GM21360 (cell line): ENCODE data around the gene ADCY10.

Experiments
- ATAC-seq: cut with Tn5 transposase; IDR thresholded peaks from one replicate; pipeline ENCODE4 v1.9.1; 2021; ENCODE audit warnings: mild to moderate bottlenecking, moderate library complexity; ENCODE audit not compliant: unreplicated experiment

Gene ADCY10

GRCh38 chr1:167784876-167785550 lies 128.9 kb downstream of the ADCY10 start:
- ATAC-seq = no peak

- no peak for ATAC-seq
Observed at GRCh38 chr1:167782946-167783345, 131.0 kb downstream of the ADCY10 start.

GRCh38 chr1:167781558-167781957 lies 132.4 kb downstream of the ADCY10 start:
- ATAC-seq = no peak

GRCh38 chr1:167777269-167777650 lies 136.7 kb downstream of the ADCY10 start:
- ATAC-seq = no peak

- no peak for ATAC-seq
Observed at GRCh38 chr1:167776616-167777268, 137.2 kb downstream of the ADCY10 start.

GRCh38 chr1:167776151-167776550 lies 137.8 kb downstream of the ADCY10 start:
- ATAC-seq = no peak

GRCh38 chr1:167775178-167775577 lies 138.8 kb downstream of the ADCY10 start:
- ATAC-seq = no peak

DNA sequence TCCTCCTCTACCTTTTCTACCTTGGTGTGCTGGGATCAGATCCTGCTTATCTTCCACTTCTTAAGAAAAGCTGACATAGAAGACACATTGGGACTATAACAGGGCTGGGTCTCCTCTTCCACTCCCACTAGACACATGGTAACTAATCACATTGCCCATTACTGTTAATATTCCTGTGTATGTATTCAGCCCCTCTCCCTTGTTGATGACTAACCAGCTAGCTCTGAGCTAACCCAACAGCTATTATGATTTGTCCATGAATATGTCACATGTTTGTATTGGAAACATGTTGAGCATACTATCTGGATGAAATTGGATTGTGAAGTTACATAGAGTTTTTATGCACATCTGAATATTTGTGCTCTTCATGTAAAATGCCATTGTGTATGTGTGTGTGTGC lies 139.2 kb downstream of the ADCY10 start:
- ATAC-seq = no peak

- no peak for ATAC-seq
Observed at GRCh38 chr1:167773516-167773915, 140.4 kb downstream of the ADCY10 start.

GRCh38 chr1:167772436-167772835 lies 141.5 kb downstream of the ADCY10 start:
- ATAC-seq = no peak

DNA sequence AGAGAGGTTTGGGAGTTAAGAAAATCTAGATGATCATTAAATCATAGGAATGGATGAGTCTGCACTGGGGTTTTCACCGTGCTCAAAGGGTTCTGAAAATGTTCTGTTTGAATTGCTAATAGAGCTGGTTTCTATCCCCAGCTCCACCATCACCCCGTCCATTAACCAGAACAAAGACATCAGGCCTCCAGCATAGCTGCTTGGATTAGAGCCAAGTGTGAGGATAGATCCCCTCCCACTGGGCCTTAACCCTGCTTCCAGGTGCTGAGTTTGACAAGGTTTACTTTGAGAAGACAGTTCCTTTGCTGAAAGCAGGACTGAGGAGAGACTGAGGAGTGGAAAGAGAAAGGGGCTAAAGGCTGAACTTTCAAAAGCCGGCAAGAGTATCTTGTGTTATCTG lies 143.8 kb downstream of the ADCY10 start:
- no peak for ATAC-seq

- ATAC-seq = no peak
Observed at GRCh38 chr1:167767761-167768160, 146.2 kb downstream of the ADCY10 start.

DNA sequence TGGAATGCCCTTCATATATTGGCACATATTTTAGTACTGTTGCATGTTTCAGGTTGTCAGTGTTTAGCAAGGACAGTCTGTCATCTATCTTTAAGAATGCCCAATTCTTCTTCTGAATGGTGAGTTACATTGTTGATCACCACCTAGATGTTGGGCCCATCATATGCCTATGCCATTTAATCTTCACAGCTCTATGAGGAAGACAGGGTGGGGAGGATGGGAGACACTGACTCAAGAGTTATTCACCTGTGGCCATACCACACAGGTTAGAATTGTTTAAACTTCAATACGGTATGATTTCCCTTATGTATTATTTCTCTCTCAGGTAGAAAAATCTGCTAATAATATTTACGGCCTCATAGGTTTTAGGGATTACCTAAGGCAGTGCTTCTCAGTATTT lies 147.4 kb downstream of the ADCY10 start:
- ATAC-seq = no peak

DNA sequence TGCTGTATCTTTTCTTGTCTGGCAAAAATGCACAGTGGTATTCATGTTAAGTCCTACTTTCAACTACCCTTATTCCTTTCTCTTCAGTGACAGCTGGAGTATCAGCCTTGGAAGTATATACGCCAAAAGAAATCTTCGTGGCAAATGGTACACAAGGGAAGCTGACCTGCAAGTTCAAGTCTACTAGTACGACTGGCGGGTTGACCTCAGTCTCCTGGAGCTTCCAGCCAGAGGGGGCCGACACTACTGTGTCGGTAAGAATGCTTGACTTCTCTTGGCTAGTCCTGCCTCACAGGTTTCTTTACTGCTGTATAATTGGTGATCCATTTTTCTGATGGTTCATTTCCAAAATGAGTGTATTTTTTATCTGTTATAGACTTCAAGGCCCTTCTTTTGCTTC lies 148.4 kb downstream of the ADCY10 start:
- no peak for ATAC-seq

GRCh38 chr1:167764458-167765330 lies 149.2 kb downstream of the ADCY10 start:
- no peak for ATAC-seq

GRCh38 chr1:167763525-167764220 lies 150.3 kb downstream of the ADCY10 start:
- ATAC-seq = no peak

GRCh38 chr1:167762061-167762746 lies 151.7 kb downstream of the ADCY10 start:
- ATAC-seq = no peak

DNA sequence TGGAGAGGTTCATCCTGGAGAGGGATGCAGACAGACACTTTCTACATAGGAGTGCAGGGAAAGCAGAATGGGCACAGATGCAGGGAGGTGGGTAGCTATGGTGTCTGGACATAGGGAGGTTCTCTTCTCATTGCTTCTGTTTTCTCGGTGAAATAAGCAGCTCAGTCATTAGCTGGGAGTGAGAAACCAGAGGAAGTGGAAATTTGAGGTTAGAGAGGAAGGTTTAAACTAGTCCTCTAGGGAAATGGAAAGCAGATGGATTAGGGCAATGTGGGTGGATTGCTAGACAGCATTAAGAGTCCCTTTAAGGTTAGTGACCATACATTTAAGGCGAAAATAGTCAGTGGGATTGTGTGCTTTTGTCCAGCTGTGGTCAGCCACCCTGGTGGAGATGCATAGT lies 152.5 kb downstream of the ADCY10 start:
- no peak for ATAC-seq
